ENCODE results near the gene TERB1.
A peak's percentile ranks its signal among the peaks of the same experiment; 100 is the strongest.

Gene TERB1

DNA sequence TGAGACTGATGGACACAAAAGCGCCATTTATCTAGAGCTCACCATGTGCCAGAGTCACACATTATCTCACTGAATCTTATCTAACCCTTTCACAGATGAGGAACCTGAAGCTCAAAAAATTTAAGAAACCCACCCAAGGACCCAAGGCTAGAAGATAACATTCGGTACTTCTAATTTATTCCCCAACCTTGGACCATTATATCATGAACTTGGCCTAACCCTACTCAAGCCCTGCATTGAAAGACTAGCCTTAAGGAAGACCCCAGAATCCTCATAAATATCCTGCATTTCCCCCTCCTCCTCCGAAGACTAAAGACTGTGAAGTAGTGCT is 49.4 kb downstream of the TERB1 start:
- no peak for TF ChIP-seq CTCF (IDR thresholded peaks at IDR 0.05; ENCODE audit: control insufficient read depth, extremely low read depth, insufficient read depth)
- H3K4me3 ChIP-seq (ENCODE audit: low read depth, low read length): peak overlapping the region; percentile 97
- no peak for DNase-seq (ENCODE audit: low read depth)

DNA sequence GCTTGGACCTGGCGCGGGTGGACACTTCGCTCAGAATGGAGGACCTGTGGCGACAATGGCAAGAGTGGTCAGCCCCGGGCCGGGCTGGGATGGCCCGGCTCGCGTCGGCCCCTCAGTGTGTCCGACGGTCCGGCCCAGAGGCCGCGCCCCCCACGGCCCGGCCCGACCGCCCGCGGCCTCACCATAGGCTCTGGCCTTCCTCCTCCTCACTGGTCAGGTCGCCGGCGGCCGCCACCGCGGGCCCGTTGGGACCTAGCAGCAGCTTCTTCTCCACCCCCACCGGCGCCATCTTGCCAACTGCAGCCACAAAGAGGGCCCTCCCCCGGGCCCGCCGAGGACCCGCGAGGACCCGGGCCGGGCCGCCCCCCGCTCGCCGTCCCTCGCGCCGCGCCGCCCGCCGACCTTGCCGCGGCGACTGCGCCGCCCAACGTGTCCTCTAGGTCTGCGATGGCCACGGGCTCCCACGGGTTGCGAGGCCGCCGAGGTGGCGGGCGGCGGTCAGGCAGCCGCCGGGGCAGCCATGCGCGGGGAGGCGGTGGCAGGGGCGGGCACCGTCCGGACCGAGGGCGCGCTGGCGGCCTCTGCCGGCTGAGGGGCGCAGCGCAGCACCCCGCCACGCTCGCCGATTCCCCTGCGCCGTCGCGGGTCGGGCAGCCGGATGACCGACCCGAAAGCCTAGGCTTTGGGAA is 49.9 kb downstream of the TERB1 start, which contains the start of gene DYNC1LI2:
TSS of gene DYNC1LI2 (minus strand) at position 307 of the 689 bp plus-strand sequence. CDS start at position 289, 18 bp downstream.
- H3K4me3 ChIP-seq (ENCODE audit: low read depth, low read length): peak within 1 kb of the TSS; percentile 97
- peak; percentile 98 for TF ChIP-seq CTCF (IDR thresholded peaks at IDR 0.05; ENCODE audit: control insufficient read depth, extremely low read depth, insufficient read depth)
- no peak for DNase-seq (ENCODE audit: low read depth)

GRCh38 chr16:66751053-66751302 is 50.4 kb downstream of the TERB1 start:
- DNase-seq (ENCODE audit: low read depth): no peak
- TF ChIP-seq CTCF (IDR thresholded peaks at IDR 0.05; ENCODE audit: control insufficient read depth, extremely low read depth, insufficient read depth): no peak

GRCh38 chr16:66750279-66751052 is 50.9 kb downstream of the TERB1 start:
- DNase-seq (ENCODE audit: low read depth): no peak
- TF ChIP-seq CTCF (IDR thresholded peaks at IDR 0.05; ENCODE audit: control insufficient read depth, extremely low read depth, insufficient read depth): no peak

More at GRCh38 chr16:66751053-66751302, 50.4 kb downstream of the TERB1 start:
- H3K4me3 ChIP-seq (ENCODE audit: low read depth, low read length): peak overlapping the region; percentile 97

GRCh38 chr16:66746682-66747081 is 54.7 kb downstream of the TERB1 start:
- DNase-seq (ENCODE audit: low read depth): no peak
- no peak overlapping the region for H3K4me3 ChIP-seq (ENCODE audit: low read depth, low read length)
- no peak for TF ChIP-seq CTCF (IDR thresholded peaks at IDR 0.05; ENCODE audit: control insufficient read depth, extremely low read depth, insufficient read depth)

More at GRCh38 chr16:66750279-66751052, 50.9 kb downstream of the TERB1 start:
- peak overlapping the region; percentile 97 for H3K4me3 ChIP-seq (ENCODE audit: low read depth, low read length)

GRCh38 chr16:66746048-66746447 is 55.3 kb downstream of the TERB1 start:
- TF ChIP-seq CTCF (IDR thresholded peaks at IDR 0.05; ENCODE audit: control insufficient read depth, extremely low read depth, insufficient read depth): no peak
- no peak for DNase-seq (ENCODE audit: low read depth)
- no peak overlapping the region for H3K4me3 ChIP-seq (ENCODE audit: low read depth, low read length)

Data from LNCaP clone FGC (cell line).